ENCODE measurements around the gene FTH1.

GRCh38 chr11:61959678-61960077 is 7.8 kb downstream of the FTH1 start:
- TF ChIP-seq POLR2A (IDR thresholded peaks at IDR 0.05) = no peak
- no peak for TF ChIP-seq POLR2AphosphoS5 (IDR thresholded peaks at IDR 0.05)
- no peak for TF ChIP-seq CTCF (IDR thresholded peaks at IDR 0.05)
